Islet of Langerhans (tissue), 1 donor: ENCODE results near the gene F11.
"Not testable (repeated sequence)": the region's sequence is repeated elsewhere in the genome, so short reads cannot be mapped to it uniquely, and the experiment has no call there.

Source experiments
- FAIRE-seq: peaks from one replicate; lab custom pipeline; 2011; peaks lifted over from hg19 to GRCh38; lab: Jason Lieb, UNC

The F11 gene

GRCh38 chr4:186300659-186301390 lies 34.8 kb downstream of the F11 start:
- FAIRE-seq, result no peak

GRCh38 chr4:186304216-186304615 lies 38.2 kb downstream of the F11 start:
- no peak for FAIRE-seq

GRCh38 chr4:186304866-186305505 lies 39.0 kb downstream of the F11 start:
- FAIRE-seq, result no peak

GRCh38 chr4:186307497-186307896 lies 41.5 kb downstream of the F11 start:
- no peak for FAIRE-seq

GRCh38 chr4:186307916-186308315 lies 41.9 kb downstream of the F11 start:
- no peak for FAIRE-seq

GRCh38 chr4:186318481-186318880 lies 52.5 kb downstream of the F11 start:
- FAIRE-seq, result no peak

GRCh38 chr4:186324660-186325059 lies 58.7 kb downstream of the F11 start:
- not testable (repeated sequence) for FAIRE-seq

- no peak for FAIRE-seq
Measured at GRCh38 chr4:186326391-186326790, 60.4 kb downstream of the F11 start.

GRCh38 chr4:186329372-186329771 lies 63.4 kb downstream of the F11 start:
- no peak for FAIRE-seq

GRCh38 chr4:186330368-186330767 lies 64.4 kb downstream of the F11 start:
- no peak for FAIRE-seq

GRCh38 chr4:186335793-186336192 lies 69.8 kb downstream of the F11 start:
- no peak for FAIRE-seq
